GM20431 (cell line): Measurements from ENCODE around the gene TVP23C.
"Not testable (repeated sequence)": the region's sequence is repeated elsewhere in the genome, so short reads cannot be mapped to it uniquely, and the experiment has no call there.

Experiments
- in situ Hi-C: fragments of 300-500 bp; cut with MseI, MboI; formaldehyde crosslinking; loops from one replicate; pipeline ENCODE4 v1.15.0; 2020; ENCODE audit warnings: low sequenced_read_pairs; ENCODE audit not compliant: unreplicated experiment

Gene TVP23C

DNA sequence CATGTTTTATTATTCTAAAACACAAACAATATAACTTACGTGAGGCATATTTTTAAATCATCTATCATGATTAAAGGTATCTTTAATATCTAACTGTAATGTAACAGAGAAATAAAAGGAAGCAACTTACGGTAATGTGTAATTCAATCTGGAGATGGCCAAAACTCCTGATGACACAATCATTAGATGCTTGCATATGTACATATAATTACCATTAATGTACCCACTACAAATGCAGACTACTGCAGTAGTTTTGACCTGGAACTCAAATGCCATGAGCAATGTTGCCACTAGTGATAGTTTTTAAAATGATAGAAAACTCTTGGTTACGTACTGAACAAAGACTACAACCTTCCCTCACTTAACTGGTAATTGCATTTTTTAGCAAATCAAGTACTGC lies 30.2 kb downstream of the TVP23C start:
- in situ Hi-C loops: not testable (repeated sequence)

- in situ Hi-C loops: not testable (repeated sequence)
Measured at GRCh38 chr17:15526292-15527218, 36.7 kb downstream of the TVP23C start.

DNA sequence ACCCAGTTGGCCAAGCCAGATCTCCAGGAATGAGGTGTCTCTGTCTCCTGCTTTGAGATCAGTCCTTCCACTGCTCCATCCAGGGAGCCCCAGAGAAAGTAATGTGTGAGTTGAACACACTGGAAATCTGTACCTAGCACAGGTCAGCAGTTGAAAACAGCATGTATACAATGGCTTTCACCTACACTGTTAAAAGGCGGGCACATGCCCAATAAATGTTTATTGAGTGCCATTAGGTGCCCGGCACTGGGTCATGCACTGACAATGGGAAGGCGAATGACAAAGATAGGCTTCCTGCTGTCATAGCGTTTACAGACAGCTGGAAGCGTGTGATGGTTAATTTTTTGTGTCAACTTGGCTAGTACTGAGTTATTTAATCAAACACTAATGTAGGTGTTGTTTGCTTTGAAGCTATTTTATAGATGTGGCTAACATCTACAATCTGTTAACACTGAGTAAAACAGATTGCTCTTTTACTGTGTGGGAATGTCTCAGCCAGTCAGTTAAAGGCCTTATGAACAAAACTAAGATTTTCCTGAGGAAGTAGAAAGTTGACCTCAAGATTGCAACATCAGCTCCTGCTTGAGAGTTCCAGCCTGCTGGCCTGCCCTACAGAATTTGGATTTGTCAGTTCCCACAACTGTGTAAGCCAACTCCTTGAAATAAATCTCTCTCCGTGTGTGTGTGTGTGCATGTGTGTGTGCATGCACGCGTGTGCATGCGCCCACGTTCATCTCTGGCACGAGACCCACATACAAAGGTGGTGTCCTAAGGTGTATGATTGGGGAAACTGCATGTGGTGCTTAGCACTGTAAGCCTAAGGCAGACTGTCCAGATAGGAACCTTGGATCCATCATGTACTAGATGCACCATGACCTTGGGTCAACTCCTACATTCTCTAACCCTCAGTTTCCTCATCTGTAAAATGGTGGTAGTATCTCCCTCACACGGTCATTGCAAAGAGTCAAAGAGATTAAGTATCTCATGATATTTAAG lies 38.0 kb downstream of the TVP23C start:
- in situ Hi-C loops: loop anchor here (25.0 kb wide), 1 partner anchor 263 kb away; the partner anchor contains the start of gene PMP22

- in situ Hi-C loops: loop anchor here (25.0 kb wide), 1 partner anchor 254 kb away; the partner anchor contains the start of gene PMP22
Measured at GRCh38 chr17:15516150-15516549, 47.1 kb downstream of the TVP23C start.

- in situ Hi-C loops: loop anchor here (25.0 kb wide), 1 partner anchor 252 kb away; the partner anchor contains the start of gene PMP22
Measured at GRCh38 chr17:15514469-15514868, 48.8 kb downstream of the TVP23C start.

GRCh38 chr17:15513856-15514459 lies 49.3 kb downstream of the TVP23C start:
- in situ Hi-C loops: loop anchor here (25.0 kb wide), 1 partner anchor 252 kb away; the partner anchor contains the start of gene PMP22

GRCh38 chr17:15513058-15513791 lies 50.1 kb downstream of the TVP23C start:
- in situ Hi-C loops: loop anchor here (25.0 kb wide), 1 partner anchor 251 kb away; the partner anchor contains the start of gene PMP22

DNA sequence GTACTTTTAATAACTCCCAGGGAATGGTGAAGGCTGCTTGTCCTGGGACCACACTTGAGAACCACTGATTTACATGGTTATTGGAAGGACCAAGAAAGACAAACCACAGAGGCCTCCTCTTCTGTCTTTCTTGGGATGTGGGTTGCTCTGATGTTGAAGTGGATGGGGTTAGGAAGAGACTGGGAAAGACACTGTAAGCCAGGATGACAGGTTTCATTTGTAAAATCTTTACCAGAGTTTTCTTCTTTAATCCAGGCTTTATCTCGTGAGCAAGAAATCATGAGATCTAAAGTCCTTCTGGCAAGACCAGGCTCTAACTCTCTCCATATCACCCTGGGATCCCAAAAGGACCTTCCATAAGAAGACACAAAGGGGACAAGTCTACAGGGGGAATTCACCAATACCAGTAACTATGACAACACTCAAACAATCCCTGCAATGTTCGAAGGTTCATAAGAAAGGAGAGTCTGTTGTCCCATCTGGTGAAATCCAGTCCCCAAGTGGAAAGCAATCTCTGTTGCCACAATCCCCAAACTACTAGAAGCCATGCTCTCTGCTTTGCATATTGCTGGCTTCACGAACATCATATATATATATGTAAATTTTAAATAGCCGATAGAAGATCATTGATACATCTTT lies 51.1 kb downstream of the TVP23C start:
- in situ Hi-C loops: loop anchor here (25.0 kb wide), 1 partner anchor 250 kb away; the partner anchor contains the start of gene PMP22

- in situ Hi-C loops: loop anchor here (25.0 kb wide), 1 partner anchor 249 kb away; the partner anchor contains the start of gene PMP22
Measured at GRCh38 chr17:15511142-15511541, 52.1 kb downstream of the TVP23C start.

DNA sequence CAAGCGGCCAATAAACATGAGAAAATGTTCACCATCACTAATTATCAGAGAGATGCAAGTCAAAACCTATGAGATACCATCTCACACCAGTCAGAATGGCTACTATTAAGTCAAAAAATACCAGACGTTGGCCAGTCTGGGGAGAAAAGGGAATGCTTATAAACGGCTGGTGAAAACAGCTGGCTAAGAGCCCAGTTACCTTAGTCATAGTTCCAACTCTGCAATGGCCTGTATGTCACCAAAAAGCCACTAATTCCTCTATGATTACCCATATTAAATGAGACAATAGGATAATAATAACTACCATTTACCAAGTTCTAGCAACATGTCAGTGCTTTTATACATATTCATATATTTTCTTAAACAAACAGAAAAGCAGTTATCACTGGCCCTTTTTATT lies 52.9 kb downstream of the TVP23C start:
- in situ Hi-C loops: loop anchor here (25.0 kb wide), 1 partner anchor 248 kb away; the partner anchor contains the start of gene PMP22

DNA sequence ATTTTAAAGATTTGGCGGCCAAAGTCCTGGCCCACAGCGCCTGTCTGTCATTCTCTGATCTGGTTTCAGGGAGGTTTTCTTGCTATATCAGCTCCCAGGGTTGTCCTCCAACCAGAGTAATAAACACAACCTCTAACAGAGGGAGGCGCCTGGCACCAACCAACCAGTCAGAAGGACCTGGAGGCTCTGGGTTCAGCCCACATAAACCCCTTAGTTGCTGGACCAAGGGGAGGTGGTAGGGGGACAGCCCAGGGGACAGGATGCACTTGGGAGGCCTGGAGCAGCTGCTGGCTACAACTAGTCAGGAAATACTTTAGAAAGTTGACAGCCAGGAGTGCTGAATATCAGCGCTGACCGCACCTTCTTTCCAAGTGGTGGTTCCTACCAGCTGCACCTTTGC lies 54.2 kb downstream of the TVP23C start:
- in situ Hi-C loops: loop anchor here (25.0 kb wide), 1 partner anchor 247 kb away; the partner anchor contains the start of gene PMP22

DNA sequence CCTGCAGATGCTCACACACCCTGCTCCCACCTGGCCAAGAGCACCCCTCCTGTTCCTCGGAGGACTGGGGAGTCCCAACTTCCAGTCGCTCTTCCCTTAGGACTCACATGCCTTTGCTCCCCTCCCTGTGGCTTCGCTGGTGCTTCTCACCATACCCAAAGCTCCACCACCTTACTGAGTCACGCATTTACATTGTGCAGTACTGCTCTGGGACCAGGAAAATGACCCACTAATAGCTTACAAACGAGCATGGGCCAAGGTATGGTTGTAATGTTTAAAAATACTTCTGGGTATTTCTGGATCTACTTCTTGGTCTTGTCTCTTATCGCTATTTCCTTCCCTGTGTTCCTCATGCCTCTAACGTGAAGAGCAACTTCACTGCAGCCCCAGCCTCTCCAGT lies 54.8 kb downstream of the TVP23C start:
- in situ Hi-C loops: loop anchor here (25.0 kb wide), 1 partner anchor 246 kb away; the partner anchor contains the start of gene PMP22

DNA sequence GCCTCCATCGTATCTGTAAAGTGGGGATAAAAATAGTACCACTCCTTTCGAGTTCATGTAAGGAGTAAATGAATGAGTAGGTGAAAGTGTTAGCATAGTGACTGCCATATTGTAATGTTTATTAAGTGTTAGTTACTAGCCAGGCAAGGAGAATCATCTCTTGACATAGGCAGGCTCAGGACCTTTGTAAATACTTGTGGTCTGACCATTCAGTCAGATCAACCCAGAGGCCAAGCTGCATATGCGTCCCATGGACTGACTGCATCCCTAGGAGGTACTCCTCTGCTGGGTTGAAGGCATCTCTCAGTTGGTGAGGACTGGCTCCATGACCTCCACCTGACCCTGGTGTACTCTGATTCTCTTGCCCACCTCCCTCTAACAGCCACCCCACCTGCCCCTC lies 55.4 kb downstream of the TVP23C start:
- in situ Hi-C loops: loop anchor here (25.0 kb wide), 1 partner anchor 246 kb away; the partner anchor contains the start of gene PMP22

- in situ Hi-C loops: loop anchor here (25.0 kb wide), 1 partner anchor 245 kb away; the partner anchor contains the start of gene PMP22
Measured at GRCh38 chr17:15507001-15507400, 56.3 kb downstream of the TVP23C start.

DNA sequence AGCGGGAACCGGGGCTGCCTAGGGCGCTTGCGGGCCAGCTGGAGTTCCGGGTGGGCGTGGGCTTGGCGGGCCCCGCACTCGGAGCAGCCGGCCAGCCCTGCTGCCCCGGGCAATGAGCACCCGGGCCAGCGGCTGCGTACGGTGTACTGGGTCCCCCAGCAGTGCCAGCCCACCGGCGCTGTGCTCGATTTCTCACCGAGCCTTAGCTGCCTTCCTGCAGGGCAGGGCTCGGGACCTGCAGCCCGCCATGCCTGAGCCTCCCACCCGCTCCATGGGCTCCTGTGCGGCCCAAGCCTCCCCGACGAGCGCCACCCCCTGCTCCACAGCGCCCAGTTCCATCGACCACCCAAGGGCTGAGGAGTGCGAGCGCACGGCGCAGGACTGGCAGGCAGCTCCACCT lies 57.6 kb downstream of the TVP23C start:
- in situ Hi-C loops: loop anchor here (25.0 kb wide), 1 partner anchor 243 kb away; the partner anchor contains the start of gene PMP22

DNA sequence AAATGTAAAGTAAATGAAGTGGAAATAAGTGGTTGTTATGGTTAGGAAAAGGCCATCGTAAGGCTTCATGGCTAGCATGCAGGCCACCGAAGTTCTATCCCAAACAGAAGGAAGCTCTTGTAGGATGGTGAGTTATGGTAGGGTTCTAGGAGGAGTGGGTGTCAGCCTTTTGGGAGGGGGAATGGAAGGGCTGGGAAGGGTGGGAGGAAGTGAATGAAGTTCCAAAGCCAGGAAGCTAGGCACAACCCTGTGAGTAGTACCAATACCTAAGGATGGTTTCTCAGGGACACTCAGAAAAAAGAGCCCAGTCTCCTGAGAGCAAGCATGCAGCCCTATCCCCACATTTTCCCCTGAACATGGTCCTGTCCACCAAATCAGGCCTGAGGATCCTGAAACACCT lies 59.6 kb downstream of the TVP23C start:
- in situ Hi-C loops: loop anchor here (25.0 kb wide), 1 partner anchor 241 kb away; the partner anchor contains the start of gene PMP22

DNA sequence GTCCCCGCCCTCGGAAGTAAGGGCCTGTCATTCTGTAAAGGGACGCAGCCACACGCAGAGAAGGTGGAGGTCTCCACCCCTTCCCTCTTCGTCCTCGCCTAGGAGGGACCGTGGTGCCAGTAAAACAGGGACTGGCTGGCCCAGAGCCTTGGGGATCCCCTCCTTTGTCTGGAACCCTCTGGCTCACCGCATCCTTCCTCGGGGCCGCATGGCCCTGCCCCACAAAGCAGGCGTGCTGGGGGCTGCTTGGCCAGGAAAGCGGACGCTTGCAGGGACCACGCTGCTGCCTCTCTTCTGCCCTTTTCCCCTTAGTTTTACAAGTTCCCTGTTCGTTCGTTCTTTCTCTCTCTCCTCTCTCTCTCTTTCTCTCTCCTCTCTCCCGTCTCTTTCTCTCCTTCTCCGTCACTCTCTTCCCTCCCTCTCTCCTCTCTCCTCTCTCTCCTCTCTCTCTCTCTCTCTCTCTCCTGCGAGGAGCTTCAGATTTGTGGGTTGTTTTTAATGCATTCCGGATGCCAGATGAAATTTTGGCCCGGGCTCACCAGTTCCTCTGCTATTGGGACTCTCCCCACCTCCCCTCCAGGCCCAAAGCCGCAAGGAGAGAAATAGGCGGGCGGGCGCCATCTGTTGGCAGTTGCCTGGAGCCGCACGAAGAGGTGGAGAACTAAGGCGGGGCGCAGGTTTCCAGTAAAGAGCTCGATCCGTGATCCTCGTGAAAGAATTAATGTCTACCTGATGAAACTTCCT lies 60.7 kb downstream of the TVP23C start:
- in situ Hi-C loops: loop anchor here (25.0 kb wide), 1 partner anchor 240 kb away; the partner anchor contains the start of gene PMP22
